GM18526 (cell line): Measurements from ENCODE around the gene ATP6V1F.

Experiments used
- POLR2A ChIP-seq: IDR thresholded peaks from 3 replicates; pipeline ENCODE4 v1.6.1; 2011; ENCODE audit not compliant: insufficient read length; ENCODE audit errors: extremely low read depth

The ATP6V1F gene

GRCh38 chr7:128878226-128879105 lies 15.8 kb downstream of the ATP6V1F start:
- TF ChIP-seq POLR2A: no peak

GRCh38 chr7:128879461-128879938 lies 16.8 kb downstream of the ATP6V1F start:
- no peak for TF ChIP-seq POLR2A

DNA sequence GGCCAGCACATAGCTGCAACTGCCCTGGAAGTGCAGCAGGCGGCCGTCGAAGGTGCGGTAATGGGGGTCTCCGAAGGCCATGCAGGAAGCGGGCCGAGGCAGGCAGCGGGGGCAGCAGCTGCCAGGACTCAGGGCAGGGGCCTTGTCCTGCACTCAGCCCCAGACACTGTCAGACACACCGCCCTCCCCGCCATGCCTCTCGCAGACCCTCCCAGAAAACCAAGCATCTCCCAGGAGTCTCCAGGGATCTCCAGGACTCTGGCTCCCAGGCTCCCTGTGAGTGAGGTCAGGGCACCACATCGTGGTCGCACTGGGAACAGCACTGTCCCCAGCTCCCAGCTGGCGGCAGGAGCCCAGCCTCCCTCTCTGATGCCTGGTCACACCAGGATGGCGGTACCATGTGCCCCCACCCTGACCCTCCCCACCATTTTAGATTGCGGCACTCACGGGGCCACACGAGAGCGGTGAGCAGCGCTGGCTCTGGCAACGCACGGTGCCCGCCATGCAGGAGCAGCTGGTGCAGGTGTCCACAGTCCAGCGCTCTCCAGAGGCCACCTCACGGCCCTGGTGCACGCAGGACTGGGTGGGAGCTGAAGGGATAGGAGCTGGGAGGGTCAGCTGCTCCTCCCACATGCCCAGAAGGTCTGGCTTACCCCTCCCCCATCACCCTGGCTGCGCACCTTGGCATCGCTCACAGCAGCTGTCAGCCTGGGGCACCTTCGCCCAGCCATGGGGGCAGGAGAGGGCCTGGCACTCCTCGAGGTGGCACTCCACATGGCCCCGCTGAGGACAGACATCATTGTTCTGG lies 17.5 kb downstream of the ATP6V1F start:
- no peak for TF ChIP-seq POLR2A

- no peak for TF ChIP-seq POLR2A
These were observed 18.3 kb downstream of the ATP6V1F start for GRCh38 chr7:128880791-128881457.

DNA sequence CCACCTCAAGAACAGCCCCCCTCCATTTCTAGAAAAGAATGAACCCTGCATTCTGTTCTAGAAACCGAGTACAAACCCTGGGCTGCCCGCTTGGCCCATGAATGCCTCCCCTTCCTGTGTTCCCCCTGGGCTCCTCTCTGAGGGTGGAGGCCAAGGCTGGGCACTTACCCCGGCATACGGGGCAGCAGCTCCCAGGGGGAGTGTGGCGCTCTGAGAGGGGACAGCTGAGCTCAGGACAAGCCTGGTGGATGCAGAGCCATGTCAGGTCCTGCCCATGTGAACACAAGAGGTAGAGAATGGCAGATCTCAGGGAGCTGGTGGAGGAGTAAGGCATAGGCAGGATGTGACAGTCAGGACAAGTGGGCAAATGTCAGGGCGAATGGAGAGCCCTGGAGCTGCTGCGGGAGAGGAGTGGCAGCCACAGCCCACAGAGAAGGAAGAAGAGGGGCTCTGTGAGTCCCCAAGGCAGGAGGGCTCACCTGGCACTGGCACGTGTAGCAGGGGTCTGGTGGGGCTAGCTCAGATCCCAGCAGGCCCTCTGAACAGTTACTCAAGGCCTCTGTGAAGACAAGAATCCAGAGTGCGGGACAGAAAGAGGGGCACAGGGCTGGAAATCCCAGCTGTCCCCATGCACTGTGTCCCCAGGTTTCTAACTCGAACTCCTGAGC lies 18.9 kb downstream of the ATP6V1F start:
- no peak for TF ChIP-seq POLR2A

GRCh38 chr7:128882134-128882533 lies 19.5 kb downstream of the ATP6V1F start:
- TF ChIP-seq POLR2A: no peak

- no peak for TF ChIP-seq POLR2A
These were observed 21.2 kb downstream of the ATP6V1F start for GRCh38 chr7:128883622-128884448.

GRCh38 chr7:128884561-128885369 lies 22.1 kb downstream of the ATP6V1F start:
- TF ChIP-seq POLR2A: no peak

DNA sequence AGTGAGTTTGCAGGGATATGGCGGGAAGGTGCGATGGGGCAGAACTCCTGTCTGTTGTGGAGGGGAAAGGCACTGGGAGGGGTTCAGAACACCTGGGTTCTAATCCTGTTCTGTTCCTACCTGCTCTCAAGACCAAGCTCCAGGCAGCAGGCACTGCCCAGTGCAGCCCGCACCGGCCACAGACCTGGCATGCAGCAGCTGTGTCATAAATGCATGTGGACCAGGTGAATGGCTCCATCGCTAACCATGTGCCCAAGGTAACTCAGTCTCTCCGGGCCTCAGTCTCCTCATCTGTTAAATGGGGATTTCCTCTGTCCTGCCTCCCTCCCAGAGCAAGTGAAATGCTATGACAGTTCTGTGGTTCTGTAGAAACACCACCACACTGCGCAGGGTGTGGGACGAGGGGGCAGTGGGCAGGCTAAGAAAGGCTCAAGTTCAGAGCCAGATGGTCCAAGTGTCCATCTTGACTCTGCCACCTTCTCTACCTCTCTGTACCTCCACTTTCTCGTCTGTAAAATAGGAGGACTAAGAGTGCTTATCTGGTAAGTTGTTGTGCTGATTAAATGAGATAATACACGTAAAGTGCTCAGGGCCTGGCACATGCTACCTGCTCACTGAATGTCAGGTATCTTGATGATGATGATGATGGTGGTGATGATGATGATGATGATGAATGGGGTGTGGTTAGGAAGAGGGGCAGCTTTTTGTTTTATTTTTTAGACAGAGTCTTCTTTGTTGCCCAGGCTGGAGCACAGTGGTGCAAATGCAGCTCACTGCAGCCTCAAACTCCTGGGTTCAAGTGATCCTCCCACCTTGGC lies 22.9 kb downstream of the ATP6V1F start:
- no peak for TF ChIP-seq POLR2A

DNA sequence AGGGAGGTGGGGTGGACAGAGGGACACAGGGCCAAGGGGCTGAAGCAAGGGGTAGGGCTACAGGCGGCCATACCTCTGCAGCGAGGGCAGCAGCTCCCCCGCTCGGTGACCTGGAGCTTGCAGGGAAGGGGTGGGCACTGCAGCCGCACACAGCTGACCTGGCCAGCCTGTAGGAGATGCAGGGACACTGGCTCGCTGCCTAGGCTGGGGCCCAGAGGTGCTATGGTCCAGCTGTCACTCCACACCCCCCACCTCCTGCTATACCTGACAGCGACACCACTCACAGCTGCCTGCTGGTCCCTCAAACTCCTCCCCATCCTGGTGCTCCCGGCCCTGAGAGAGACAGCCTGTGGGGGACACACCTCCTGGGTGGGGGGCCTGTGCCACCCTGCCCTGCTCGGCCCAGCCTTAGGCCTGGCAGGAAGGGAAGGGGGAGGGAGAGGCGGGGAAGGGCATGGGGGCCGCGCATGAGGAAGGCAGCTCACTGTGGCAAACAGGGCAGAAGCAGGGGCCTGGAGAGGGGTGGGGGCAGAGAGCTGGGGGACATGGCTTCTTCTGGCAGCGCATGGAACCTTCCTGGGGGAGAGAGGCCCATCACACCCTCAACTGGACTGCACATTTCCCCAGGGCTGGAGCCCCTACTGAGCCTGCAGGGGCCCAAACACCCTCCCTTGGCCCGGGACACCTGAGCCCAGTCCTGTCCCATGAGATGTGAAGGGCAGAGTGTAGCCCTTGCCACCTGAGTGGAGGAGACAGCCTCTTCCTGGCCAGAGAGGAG lies 23.9 kb downstream of the ATP6V1F start:
- TF ChIP-seq POLR2A: no peak

- no peak for TF ChIP-seq POLR2A
These were observed 24.7 kb downstream of the ATP6V1F start for GRCh38 chr7:128887169-128888038.
